Aorta (tissue), 5 donors: ENCODE data around the gene LSM14A. TPM values are rescaled to one million over a fixed set of nuclear protein-coding genes. Genes with fewer than 3 reads are reported as not detected.
"Not testable (repeated sequence)": the region's sequence is repeated elsewhere in the genome, so short reads cannot be mapped to it uniquely, and the experiment has no call there.

Source experiments
- ATAC-seq: fragments of 200-7000 bp; cut with Tn5 transposase; one replicate; pipeline ENCODE4 v1.9.1; 2022; ENCODE audit warnings: moderate library complexity; ENCODE audit not compliant: low FRiP score
- DNase-seq, 2 donors: peaks; one replicate each; pipeline ENCODE4 v3.0.0-alpha.2; 2020
- H3K27ac ChIP-seq, 2 donors: one replicate each; pipeline ENCODE4 v1.5.1; 2013; ENCODE audit warnings: low read length in 2 of 2, mild to moderate bottlenecking in 2 of 2, moderate library complexity in 2 of 2, control low read depth in 1 of 2, inconsistent platforms in 1 of 2, low read depth in 1 of 2
- H3K27me3 ChIP-seq, 2 donors: one replicate each; pipeline ENCODE4 v1.6.1; 2013; ENCODE audit warnings: control low read depth in 1 of 2, low read length in 1 of 2, mild to moderate bottlenecking in 1 of 2, moderate library complexity in 1 of 2; ENCODE audit not compliant: insufficient read depth in 2 of 2, control insufficient read depth in 1 of 2
- H3K36me3 ChIP-seq, 2 donors: one replicate each; pipeline ENCODE4 v1.6.1; 2013; ENCODE audit warnings: control low read depth in 1 of 2, low read length in 1 of 2, mild to moderate bottlenecking in 1 of 2; ENCODE audit not compliant: insufficient read depth in 2 of 2, control insufficient read depth in 1 of 2
- H3K4me1 ChIP-seq, 2 donors: one replicate each; pipeline ENCODE4 v1.6.1; 2013; ENCODE audit warnings: low read length in 2 of 2, control low read depth in 1 of 2, mild to moderate bottlenecking in 1 of 2, moderate library complexity in 1 of 2; ENCODE audit not compliant: insufficient read depth in 2 of 2, control insufficient read depth in 1 of 2
- H3K4me3 ChIP-seq, 2 donors: one replicate each; pipeline ENCODE4 v1.5.1; 2013; ENCODE audit warnings: low read length in 2 of 2, control low read depth in 1 of 2, mild to moderate bottlenecking in 1 of 2
- H3K9me3 ChIP-seq: one replicate; pipeline ENCODE4 v1.6.1; 2013; ENCODE audit warnings: mild to moderate bottlenecking, low read length; ENCODE audit not compliant: control insufficient read depth
- WGBS, 2 donors: extraction: QIAGEN DNeasy Blood & Tissue Kit; methylation state at CpG; one replicate each; pipeline ENCODE4 v1.1.7; 2013; 5-methylcytosine and 5-hydroxymethylcytosine counted together
- intact Hi-C, 2 donors: fragments of 100-400 bp; cut with DNase I; formaldehyde crosslinking; loops; one replicate each; pipeline versions ENCODE4 v1.14.2 to v1.15.0; 2022
- polyA plus RNA-seq, 2 donors: library from polyadenylated mRNA; stranded (reverse); fragments of 200-250 nt; gene quantifications; one replicate each; pipeline ENCODE4 v1.2.3, GENCODE V29; 2013
- total RNA-seq, 2 donors: library from RNA; stranded (reverse); fragmentation: NEBNext Ultra II Directional; extraction: Animal tissue kit (Norgen Biotek cat#: 25700); gene quantifications; one replicate each; pipeline ENCODE4 v1.2.1, GENCODE V29; 2021
- donor health status: healthy with polysubstance abuse.
- donor health status: Bipolar disorder and iron deficiency.
- donor health status: DM: no; HTN: no; CAD: no.
- donor health status: DM: no; HTN: no; CAD: no.
- donor health status: DM: yes; HTN: yes; CAD: no.

Gene LSM14A
- total and polyA plus RNA-seq, 4 donors = 80.4 to 108 (median 87.5) TPM

- no peaks in the 10 kb centered on the region for H3K27me3 ChIP-seq
- WGBS, 2 donors = 79 to 82% methylated on average over 4 of the region's 4 CpGs
- no peak overlapping the region for H3K27ac ChIP-seq
- H3K9me3 ChIP-seq = no peaks in the 10 kb centered on the region
- no peaks in the 10 kb centered on the region for H3K4me1 ChIP-seq
- intact Hi-C loops = no loop called here
- H3K4me3 ChIP-seq = no peak overlapping the region
- no peaks in the 10 kb centered on the region for H3K36me3 ChIP-seq
- DNase-seq (no peak), ATAC-seq (no peak)
Measured at GRCh38 chr19:34150558-34150957, 21.7 kb upstream of the LSM14A start.

GRCh38 chr19:34151439-34151838 lies 20.9 kb upstream of the LSM14A start:
- Histone ChIP-seq H3K9me3 (no peaks in the 10 kb centered on the region), H3K27me3 (no peaks in the 10 kb centered on the region), H3K27ac (no peak overlapping the region), H3K4me3 (no peak overlapping the region), H3K36me3 (no peaks in the 10 kb centered on the region), H3K4me1 (no peaks in the 10 kb centered on the region)
- ATAC-seq (no peak), DNase-seq (no peak)
- 88 to 91% methylated on average over 5 of the region's 5 CpGs for WGBS, 2 donors
- intact Hi-C loops = no loop called here

GRCh38 chr19:34154401-34154800 lies 17.9 kb upstream of the LSM14A start:
- H3K4me1 ChIP-seq = no peaks in the 10 kb centered on the region
- no peaks in the 10 kb centered on the region for H3K27me3 ChIP-seq
- H3K27ac ChIP-seq = no peak overlapping the region
- intact Hi-C loops = no loop called here
- H3K9me3 ChIP-seq = no peaks in the 10 kb centered on the region
- no peak overlapping the region for H3K4me3 ChIP-seq
- no peaks in the 10 kb centered on the region for H3K36me3 ChIP-seq
- DNase-seq (no peak), ATAC-seq (no peak)
- WGBS, 2 donors = 83 to 94% methylated on average over 2 of the region's 2 CpGs

GRCh38 chr19:34155686-34156085 lies 16.6 kb upstream of the LSM14A start:
- WGBS, 2 donors = 87 to 89% methylated on average over 5 of the region's 5 CpGs
- H3K27me3 ChIP-seq = no peaks in the 10 kb centered on the region
- DNase-seq = no peak

GRCh38 chr19:34158966-34159365 lies 13.3 kb upstream of the LSM14A start:
- H3K36me3 ChIP-seq, ATAC-seq, H3K9me3 ChIP-seq, H3K4me1 ChIP-seq, intact Hi-C loops, H3K4me3 ChIP-seq, H3K27me3 ChIP-seq, DNase-seq, H3K27ac ChIP-seq: not testable (repeated sequence)
- WGBS, 2 donors = 87 to 92% methylated on average over 7 of the region's 7 CpGs

More at GRCh38 chr19:34155686-34156085, 16.6 kb upstream of the LSM14A start:
- no peak for ATAC-seq
- H3K9me3 ChIP-seq = no peaks in the 10 kb centered on the region
- H3K4me1 ChIP-seq = no peaks in the 10 kb centered on the region
- intact Hi-C loops = no loop called here
- no peak overlapping the region for H3K27ac ChIP-seq
- H3K36me3 ChIP-seq = no peaks in the 10 kb centered on the region
- H3K4me3 ChIP-seq = no peak overlapping the region

GRCh38 chr19:34159541-34159940 lies 12.8 kb upstream of the LSM14A start:
- DNase-seq, H3K4me1 ChIP-seq, H3K27ac ChIP-seq, intact Hi-C loops, H3K9me3 ChIP-seq, H3K27me3 ChIP-seq, H3K36me3 ChIP-seq, H3K4me3 ChIP-seq, ATAC-seq: not testable (repeated sequence)
- 88 to 89% methylated on average over 5 of the region's 5 CpGs for WGBS, 2 donors

GRCh38 chr19:34161902-34162301 lies 10.4 kb upstream of the LSM14A start:
- WGBS, 2 donors = 77 to 78% methylated on average over 2 of the region's 2 CpGs
- intact Hi-C loops = not testable (repeated sequence)

GRCh38 chr19:34165295-34165738 lies 7.0 kb upstream of the LSM14A start:
- Histone ChIP-seq H3K36me3 (no peaks in the 10 kb centered on the region), H3K9me3 (no peaks in the 10 kb centered on the region), H3K27ac (no peak overlapping the region), H3K27me3 (no peaks in the 10 kb centered on the region), H3K4me1 (no peaks in the 10 kb centered on the region), H3K4me3 (no peak overlapping the region)
- ATAC-seq = no peak
- no peak for DNase-seq
- WGBS, 2 donors = 77 to 87% methylated on average over 8 of the region's 8 CpGs
- intact Hi-C loops = no loop called here

More at GRCh38 chr19:34161902-34162301, 10.4 kb upstream of the LSM14A start:
- H3K4me3 ChIP-seq, H3K36me3 ChIP-seq, H3K27me3 ChIP-seq, H3K27ac ChIP-seq, H3K4me1 ChIP-seq, H3K9me3 ChIP-seq, DNase-seq, ATAC-seq: not testable (repeated sequence)

- intact Hi-C loops = loop anchor here in 1 of 2 donors (5.0 kb wide), 1 partner anchor 647 kb away; the partner anchor contains the start of gene PEPD
- H3K4me3 ChIP-seq = not testable (repeated sequence)
- 96 to 97% methylated on average over 12 of the region's 12 CpGs for WGBS, 2 donors
Measured at GRCh38 chr19:34169475-34170199, 2.7 kb upstream of the LSM14A start.

More at GRCh38 chr19:34169475-34170199, 2.7 kb upstream of the LSM14A start:
- not testable (repeated sequence) for H3K27ac ChIP-seq, H3K27me3 ChIP-seq, H3K36me3 ChIP-seq, H3K9me3 ChIP-seq, ATAC-seq, H3K4me1 ChIP-seq, DNase-seq
